NCI-H2029 treated with DMSO at 0.1 percent for 48 hours (cell line): ENCODE measurements around the gene ADSL.
"Not testable (repeated sequence)": the region's sequence is repeated elsewhere in the genome, so short reads cannot be mapped to it uniquely, and the experiment has no call there.

Source experiments
- DNase-seq: peaks from one replicate; lab custom pipeline; 2025; lab: John Stamatoyannopoulos, UW

The ADSL gene

DNA sequence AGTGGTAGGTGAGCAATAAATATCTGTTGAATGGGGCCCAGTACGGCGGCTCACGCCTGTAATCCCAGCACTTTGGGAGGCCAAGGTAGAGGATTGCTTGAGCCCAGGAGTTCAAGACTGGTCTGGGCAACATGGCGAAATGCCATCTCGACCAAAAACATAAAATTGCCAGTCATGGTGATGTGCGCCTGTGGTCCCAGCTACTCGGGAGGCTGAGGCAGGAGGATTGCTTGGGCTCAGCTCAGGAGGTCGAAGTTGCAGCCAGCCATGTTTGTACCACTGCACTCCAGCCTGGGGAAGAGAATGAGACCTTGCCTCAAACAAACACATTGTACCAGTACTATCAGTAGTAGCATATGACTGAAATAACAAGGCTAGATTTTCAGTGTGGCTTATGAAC, 28.3 kb downstream of the ADSL start:
- no peak for DNase-seq

DNA sequence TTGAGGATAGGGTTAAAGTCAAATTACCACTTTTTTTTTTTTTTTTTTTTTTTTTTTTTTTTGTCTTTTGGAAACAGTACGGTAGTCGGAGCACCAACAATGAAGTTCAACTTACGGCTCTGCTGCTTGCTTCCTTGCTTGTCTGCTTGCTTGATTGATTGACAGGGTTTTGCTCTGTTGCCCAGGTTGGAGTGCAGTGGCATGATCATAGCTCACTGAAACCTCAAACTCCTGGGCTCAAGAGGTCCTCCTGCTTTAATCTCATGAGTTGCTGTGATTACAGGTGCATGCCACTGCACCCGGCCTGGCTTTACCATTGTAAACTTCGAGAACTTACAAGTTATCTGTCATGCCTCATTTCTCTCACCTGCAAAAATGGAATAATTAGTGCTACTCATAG, 29.8 kb downstream of the ADSL start:
- no peak for DNase-seq

DNA sequence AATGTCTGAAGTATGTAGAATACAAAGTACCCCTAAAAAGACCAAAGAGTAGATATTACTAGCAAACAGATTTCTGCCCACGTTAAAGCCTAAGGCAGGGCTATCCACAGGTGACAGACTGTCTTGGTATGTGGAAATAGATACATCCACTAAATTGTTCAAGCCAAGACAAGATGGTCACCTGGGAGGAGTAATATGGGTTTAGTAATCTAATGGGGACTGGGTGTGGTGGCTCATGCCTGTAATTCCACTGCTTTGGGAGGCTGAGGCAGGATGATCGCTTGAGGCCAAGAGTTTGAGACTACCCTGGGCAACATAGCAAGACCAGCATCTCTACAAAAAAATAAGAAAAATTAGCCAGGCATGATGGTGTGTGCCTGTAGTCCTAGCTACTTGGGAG, 31.6 kb downstream of the ADSL start:
- DNase-seq, result no peak

DNA sequence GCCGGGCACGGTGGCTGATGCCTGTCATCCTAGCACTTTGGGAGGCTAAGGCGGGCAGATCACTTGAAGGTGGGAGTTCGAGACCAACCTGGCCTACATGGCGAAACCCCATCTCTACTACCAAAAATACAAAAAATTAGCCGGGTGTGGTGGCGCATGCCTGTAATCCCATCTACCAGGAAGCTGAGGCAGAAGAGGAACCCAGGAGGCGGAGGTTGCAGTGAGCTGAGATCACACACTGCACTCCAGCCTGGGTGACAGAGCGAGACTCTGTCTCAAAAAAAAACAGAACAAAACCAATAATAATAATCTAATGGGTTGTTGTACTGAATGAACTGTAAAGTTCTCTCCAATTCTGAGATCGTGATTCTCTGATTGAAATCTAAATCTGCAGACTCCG, 32.1 kb downstream of the ADSL start:
- not testable (repeated sequence) for DNase-seq

DNA sequence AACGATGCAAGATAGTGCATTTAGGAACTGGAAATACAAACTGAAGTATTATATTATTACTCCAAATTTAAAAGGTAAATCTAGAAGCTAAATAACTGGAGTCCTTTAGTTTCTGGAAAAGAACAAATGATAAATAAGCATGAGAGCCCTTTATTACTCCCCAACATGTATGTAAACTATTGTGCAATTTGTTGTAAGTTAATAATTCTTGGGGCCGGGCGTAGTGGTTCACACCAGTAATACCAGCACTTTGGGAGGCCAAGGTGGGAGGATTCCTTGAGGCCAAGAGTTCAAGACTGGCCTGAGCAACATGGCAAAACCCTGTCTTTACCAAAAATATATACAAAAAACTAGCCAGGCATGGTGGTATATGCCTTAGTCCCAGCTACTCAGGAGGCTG, 35.2 kb downstream of the ADSL start:
- DNase-seq, result no peak

DNA sequence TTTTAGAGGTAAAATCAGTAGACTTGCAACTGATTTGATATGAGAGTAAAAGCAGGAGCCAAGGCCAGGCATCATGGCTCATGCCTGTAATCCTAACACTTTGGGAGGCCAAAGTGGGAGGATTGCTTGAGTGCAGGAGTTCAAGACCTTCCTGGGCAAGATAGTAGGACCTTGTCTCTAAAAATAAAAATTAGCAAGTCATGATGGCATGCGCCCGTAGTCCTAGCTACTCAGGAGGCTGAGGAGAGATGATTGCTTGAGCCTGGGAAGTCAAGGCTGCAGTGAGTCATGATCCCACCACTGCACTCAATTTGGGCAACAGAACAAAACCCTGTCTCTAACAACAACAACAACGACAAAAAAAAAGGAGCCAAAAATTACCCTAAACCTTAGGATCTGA, 37.6 kb downstream of the ADSL start:
- DNase-seq, result no peak

DNA sequence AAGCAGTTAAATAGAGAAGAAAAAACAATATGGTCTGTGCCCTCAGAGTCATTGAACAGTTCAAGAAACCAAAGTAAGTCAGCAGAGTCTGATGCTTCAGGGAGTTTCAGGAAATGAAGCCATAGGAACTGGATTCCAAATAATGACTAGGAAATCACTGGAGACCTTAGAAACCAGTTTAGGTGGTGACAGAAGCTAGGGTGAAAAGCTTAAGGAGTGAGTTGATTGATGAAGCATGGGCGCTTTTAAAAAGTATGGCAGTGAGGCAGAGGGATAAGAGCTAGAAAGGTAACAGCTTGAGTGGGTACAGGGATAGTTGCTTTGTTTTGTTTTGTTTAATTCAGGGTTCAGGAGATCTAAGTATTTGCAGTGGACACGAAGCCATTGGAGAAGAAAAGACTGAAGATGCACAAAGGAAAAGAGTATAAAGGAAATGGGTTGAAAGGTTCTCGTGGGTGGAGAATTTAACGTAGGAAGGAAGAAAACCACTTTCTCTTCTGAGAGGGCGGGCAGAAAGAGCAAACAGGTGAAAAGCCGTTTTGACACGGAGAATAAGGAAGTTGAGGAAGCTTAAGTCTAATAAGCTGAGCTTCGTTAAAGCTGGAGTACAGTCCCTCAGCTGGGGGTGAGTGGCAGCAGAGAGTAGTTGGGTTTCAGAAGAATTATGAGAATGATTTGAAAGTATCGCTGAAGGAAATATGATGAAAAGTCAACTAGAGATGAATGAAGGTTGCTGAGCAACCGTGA, 38.9 kb downstream of the ADSL start:
- DNase-seq, result no peak

DNA sequence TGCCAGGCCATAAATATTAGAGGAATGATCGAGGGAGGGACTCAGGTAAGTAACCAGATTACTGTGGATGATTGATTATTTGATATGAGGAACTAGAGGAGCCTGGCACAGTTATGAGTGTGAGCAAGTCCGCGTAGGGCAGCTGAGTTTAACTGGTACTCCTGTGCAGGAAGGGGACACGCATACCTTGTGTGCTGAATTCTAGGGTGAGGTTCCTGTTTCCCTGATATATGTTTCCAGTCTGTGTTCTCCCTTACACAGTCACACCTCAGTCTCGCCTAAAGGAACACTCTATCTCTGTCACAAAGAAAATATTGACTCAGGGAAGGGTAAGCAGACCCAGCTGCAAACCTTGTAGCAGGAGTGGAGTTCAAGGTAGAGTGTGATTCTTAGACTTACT, 41.4 kb downstream of the ADSL start:
- no peak for DNase-seq

DNA sequence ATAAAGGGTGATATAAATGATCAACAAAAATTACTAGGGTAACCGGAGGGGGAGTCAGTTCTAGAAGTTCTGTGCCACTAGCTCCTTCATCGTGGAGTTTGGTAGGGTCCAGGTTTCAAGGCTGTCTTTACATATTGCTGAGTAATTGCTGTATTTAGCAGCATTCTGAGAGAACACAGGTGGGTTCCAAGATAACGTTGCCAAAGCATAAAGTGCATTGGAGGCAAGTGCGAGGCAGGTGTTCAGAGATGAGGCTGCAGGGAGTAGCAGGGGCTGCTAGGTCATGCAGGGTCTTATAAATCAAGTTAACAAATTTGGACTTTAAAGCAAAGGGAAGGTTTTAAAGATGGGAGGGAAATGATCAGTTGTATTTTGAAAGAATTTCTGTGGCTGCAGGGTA, 41.9 kb downstream of the ADSL start:
- no peak for DNase-seq

DNA sequence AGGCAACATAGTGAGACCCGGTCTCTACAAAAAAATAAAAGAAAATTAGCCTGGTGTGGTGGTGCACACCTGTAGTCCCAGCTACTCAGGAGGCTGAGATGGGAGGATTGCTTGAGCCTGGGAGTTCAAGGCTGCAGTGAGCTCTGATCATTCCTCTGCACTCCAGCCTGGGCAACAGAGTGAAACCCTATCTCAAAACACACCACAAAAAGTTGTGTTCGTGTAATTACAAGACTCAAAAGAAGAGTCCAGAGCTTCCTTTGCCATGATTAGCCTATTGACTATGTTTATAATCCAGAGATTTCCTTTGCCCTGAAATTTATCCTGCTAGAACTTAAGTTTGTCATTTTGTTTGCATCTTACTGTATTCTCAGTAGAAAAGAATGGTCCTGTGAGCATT, 45.1 kb downstream of the ADSL start:
- DNase-seq, result no peak

DNA sequence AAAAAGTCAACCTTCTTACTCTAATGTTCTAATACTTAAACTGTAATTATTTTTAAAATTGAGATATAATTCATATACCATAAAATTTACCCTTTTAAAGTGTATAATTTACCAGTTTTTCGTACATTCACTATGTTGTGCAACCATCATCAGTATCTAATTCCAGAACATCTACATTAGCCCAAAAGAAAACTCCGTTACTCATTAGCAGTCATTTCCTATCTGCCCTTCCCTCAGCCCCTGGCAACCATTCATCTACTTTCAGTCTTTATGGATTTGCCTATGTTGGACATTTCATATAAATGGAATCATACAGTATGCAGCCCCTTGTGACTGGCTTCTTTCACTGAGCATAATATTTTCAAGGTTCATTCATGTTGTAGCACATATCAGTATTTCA, 46.3 kb downstream of the ADSL start:
- DNase-seq, result no peak

DNA sequence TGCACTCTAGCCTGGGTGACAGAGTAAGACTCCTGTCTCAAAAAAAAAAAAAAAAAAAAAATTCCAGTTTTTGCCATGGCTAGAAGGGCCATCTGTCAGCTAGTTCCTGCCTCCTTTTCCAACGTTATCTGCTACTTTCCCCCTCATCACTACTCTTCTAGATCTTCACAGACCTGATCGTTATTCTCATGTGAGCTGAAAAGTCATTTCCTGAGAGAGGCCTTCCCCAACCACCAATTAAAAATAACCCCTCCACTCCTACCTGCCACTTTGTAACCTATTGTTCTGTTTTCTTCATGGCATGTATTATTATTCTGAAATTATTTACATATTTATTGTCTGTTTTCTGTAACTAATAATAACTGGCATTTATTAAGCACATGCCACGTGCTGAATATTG, 48.3 kb downstream of the ADSL start:
- no peak for DNase-seq

DNA sequence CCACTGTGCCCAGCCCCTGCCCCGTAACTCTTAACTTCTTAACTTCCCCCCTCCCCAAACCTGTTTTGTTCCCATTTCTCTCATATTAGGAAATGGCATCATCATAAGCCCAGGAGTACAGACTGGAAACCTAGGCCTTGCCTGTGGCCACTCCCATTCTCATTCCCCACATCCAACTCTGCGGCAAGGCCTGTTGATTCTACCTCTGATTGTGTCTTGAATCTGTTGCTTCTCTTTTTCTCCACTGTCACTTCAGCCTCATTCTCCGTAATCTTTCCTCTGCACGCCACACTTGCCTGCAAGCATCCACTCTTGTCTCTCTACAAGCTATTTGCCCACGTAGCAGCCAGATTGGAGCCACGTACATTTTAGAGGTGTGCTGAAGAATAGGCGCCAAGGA, 49.3 kb downstream of the ADSL start:
- no peak for DNase-seq

DNA sequence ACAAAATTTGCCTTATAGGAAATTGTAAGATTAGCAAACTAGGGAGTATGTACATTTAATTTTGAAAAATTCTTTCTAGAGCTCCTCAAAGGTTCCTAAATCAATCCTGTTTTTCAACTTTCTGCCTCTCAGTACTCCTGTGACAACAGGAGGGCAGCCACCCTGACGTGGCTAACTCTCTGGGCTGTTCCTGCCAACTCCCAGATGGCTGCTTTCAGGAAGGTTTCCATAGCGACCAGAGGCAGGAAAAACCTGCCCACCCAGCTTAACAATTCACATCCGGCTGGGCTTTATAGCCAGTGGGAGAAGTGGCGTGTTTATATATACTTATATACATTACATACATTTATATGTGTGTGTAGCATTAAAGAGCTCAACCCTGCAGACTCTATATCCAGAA, 50.6 kb downstream of the ADSL start:
- peak; percentile 62 for DNase-seq

DNA sequence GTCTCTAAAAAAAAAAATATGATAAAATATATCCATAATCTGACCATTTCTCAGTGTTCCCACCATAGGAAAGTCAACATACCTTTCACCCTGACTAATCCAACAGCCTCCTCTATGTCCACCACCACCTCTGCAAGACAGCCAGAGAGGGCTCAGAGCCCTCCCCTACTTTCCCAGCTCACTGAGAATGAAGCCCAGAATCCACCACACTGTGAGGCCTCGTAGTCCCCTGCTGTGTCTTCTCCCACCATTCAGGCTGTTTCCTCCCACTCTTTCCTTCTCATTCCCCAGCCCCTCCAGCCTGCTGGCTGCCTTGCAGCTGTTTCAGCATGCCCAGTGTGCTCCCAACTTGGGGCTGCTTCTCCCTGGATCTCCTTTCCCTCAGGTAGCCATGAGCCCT, 51.1 kb downstream of the ADSL start:
- DNase-seq, result no peak

DNA sequence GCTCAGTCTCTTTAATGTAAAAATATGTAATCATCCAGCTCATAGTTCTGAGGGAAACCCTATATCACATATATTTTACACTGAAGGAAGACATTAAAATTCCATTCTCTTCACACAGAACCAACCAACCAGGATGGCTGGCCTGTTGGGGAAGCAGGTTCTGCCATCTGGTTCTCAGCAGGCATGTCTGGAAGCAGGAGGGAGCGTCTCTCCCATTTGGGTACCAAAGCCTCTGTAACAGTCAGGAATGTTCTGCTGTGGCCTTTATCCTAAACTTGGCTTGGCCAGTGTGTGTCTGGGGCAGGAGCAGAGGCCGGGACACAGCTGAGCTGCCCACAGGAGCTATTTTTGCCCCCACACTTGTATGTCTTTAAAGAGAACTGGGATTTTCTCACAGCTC, 53.3 kb downstream of the ADSL start:
- no peak for DNase-seq

DNA sequence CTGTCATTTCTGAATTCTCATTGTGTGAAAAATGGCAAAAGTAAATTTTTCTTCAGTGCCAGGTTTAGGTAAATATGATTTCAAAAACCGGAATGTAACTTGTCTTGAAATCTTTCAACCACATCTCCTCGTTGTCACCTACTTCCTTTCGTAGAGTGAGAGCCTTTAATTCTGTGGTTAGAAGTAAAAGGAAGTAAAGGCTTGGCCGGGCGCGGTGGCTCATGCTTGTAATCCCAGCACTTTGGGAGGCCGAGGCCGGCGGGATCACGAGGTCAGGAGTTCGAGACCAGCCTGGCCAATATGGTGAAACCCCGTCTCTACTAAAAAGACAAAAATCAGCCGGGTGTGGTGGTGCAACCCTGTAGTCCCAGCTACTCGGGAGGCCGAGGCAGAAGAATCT, 53.9 kb downstream of the ADSL start:
- DNase-seq, result no peak

DNA sequence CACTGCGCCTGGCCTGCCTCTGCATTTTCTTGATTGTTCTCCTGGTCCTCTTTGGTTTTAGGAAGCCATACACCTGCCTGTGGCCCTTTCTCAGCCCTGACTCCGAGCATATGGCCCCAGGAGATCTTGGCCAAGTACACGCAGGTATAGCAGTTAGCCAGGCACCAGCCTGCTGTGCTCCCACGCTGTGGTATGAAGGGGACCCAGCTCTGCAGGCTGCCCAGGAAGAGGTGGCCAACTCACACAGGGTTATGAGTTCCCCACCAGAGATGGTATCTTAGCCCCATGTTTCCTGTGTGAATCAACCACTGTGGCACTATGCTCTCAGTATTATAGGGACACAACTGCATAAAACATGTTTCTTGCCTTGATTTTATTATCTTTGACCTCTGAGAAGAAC, 55.2 kb downstream of the ADSL start:
- DNase-seq, result no peak

DNA sequence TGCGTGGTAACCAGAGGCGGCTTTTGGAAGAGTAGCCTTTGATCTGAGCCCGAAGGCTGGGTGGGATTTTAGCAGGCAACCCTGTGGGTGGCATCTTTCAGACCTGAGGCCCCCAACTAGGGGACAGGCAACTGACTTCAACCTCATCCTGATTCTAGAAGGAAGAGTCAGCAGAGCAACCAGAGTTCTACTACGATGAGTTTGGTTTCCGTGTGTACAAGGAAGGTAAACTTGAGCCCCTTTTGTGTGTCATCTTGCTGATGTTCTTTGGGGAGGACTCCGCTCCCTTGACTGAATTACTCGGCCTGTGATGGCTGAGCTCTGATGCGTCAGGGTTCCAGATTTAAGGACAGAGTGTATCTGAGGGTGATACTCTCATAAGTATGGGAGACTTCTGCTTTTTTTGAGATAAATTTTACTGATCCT, 55.7 kb downstream of the ADSL start:
- DNase-seq, result no peak

DNA sequence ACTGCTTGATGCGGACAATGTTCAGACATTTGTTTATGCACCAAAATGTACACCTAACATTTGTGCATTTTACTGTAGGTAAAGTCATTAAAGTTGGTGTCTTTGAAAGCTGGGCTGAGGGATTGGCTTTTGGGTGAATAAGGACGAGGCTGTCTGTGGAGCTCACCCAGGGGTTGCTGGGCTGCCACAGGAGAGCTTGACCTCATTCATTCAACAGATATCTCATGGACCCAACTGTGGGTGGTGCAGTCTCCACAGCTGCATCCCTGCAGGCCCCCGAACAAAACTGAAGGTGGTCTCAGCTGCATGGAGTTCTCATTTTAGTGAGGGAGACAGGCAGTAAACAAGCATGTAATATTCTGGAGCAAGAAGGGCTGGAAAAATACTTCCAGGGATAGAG, 56.8 kb downstream of the ADSL start:
- no peak for DNase-seq

DNA sequence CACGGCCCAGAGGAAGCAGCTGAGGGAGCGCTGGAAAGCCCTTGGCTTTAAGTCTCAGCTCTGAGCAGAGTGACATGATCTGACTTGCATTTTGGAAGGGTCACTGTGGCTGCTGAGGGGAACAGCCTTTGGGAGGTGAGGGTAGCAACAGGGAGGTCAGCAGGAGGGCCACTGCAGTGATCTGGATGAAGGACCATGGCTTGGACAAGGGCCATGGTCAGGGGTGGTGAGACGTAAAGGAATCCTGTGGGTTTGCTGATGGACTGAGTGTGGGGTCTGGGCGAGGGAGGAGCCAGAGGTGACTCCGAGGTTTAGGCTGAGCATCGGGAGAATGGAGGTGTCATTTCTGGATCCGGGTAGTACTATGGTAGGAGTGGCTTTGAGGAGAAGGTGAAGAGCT, 57.4 kb downstream of the ADSL start:
- DNase-seq, result no peak

DNA sequence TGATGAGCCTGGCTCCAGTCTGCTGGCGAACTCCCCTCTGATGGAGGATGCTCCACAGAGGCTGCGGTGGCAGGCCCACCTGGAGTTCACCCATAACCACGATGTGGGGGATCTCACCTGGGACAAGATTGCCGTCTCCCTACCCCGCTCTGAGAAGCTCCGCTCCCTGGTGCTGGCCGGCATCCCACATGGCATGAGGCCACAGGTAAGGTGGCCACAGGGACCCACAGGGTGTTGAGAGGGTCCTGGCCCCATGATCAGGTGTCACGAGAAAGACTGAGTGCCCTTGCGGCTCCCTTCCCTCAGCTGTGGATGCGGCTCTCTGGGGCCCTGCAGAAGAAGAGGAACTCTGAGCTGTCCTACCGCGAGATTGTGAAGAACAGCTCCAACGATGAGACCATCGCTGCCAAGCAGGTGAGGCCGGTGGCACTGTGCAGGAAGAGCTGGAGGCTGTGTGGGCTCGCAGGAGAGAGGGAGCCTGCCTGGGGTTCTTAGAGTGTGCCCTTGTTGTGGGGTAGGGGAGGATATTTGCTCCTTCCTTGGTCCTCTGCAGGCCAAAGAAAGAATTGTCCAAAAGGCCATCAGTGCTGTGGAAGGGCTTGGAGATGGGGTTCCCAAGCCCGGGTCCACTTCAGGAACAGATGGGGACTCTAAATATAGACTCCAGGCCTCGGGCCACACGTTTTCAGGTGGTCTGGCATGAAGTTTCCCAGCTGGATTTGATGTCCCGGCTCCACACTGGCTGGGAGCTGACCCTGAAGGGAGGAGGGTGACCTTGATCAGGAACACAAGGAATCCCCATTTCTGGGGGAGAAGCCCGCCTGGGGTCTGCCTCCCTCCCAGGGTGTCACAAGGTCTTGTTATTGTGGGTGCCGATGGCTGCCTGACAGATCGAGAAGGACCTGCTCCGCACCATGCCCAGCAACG, 58.2 kb downstream of the ADSL start:
- DNase-seq, result no peak
